Hepatocyte (in vitro differentiated cells): ENCODE results near the gene ZMIZ1. TPM values are rescaled to one million over a fixed set of nuclear protein-coding genes. Genes with fewer than 3 reads are reported as not detected.

Source experiments
- DNase-seq: peaks from one replicate; pipeline ENCODE4 v3.0.0-alpha.2; 2016; ENCODE audit warnings: low spot score
- H2AFZ ChIP-seq: fragments of 200-600 bp; sonication (generic); 2 replicates; pipeline ENCODE4 v1.6.0; 2016; ENCODE audit warnings: antibody characterized with exemption, mild to moderate bottlenecking
- H3K27ac ChIP-seq: fragments of 200-600 bp; sonication (generic); 2 replicates; pipeline ENCODE4 v1.5.1; 2016; ENCODE audit warnings: mild to moderate bottlenecking
- H3K27me3 ChIP-seq: fragments of 200-600 bp; sonication (generic); 2 replicates; pipeline ENCODE4 v1.6.1; 2016
- H3K36me3 ChIP-seq: fragments of 200-600 bp; sonication (generic); replicated peaks from 2 replicates; pipeline ENCODE4 v1.5.1; 2016; ENCODE audit warnings: low read depth; ENCODE audit not compliant: insufficient read depth
- H3K4me1 ChIP-seq: fragments of 200-600 bp; sonication (generic); 2 replicates; pipeline ENCODE4 v1.5.1; 2016; ENCODE audit warnings: mild to moderate bottlenecking, moderate library complexity; ENCODE audit not compliant: insufficient read depth
- H3K4me2 ChIP-seq: fragments of 200-600 bp; sonication (generic); 2 replicates; pipeline ENCODE4 v1.6.0; 2016
- H3K4me3 ChIP-seq: fragments of 200-600 bp; sonication (generic); 2 replicates; pipeline ENCODE4 v1.5.1; 2016; ENCODE audit warnings: mild to moderate bottlenecking
- H3K79me2 ChIP-seq: fragments of 200-600 bp; sonication (generic); 2 replicates; pipeline ENCODE4 v1.6.0; 2017; ENCODE audit warnings: mild to moderate bottlenecking
- H3K9me2 ChIP-seq: fragments of 200-600 bp; sonication (generic); replicated peaks from 2 replicates; pipeline ENCODE4 v1.6.0; 2017; ENCODE audit warnings: mild to moderate bottlenecking; ENCODE audit not compliant: insufficient read depth
- H3K9me3 ChIP-seq: fragments of 200-600 bp; sonication (generic); 2 replicates; pipeline ENCODE4 v1.5.1; 2016; ENCODE audit warnings: low read depth, mild to moderate bottlenecking
- H4K20me1 ChIP-seq: fragments of 200-600 bp; sonication (generic); 2 replicates; pipeline ENCODE4 v1.6.0; 2016; ENCODE audit warnings: mild to moderate bottlenecking; ENCODE audit not compliant: insufficient read depth, poor library complexity, severe bottlenecking
- CTCF ChIP-seq: fragments of 200-600 bp; sonication (generic); IDR thresholded peaks from 2 replicates; pipeline ENCODE4 v1.5.1; 2016; ENCODE audit warnings: antibody characterized with exemption, mild to moderate bottlenecking; ENCODE audit not compliant: poor library complexity
- EZH2 ChIP-seq: fragments of 200-600 bp; sonication (generic); IDR thresholded peaks from 2 replicates; pipeline ENCODE4 v1.6.1; 2016; ENCODE audit warnings: antibody characterized with exemption, mild to moderate bottlenecking, borderline replicate concordance
- EZH2phosphoT487 ChIP-seq: fragments of 200-600 bp; sonication (generic); IDR thresholded peaks from one replicate; pipeline ENCODE4 v1.6.1; 2018; ENCODE audit warnings: antibody characterized with exemption, mild to moderate bottlenecking, low read depth, moderate library complexity; ENCODE audit not compliant: unreplicated experiment, severe bottlenecking
- WGBS: methylation state at CpG from one replicate; pipeline ENCODE4 v1.1.6; 2016; ENCODE audit warnings: low lambda C conversion rate; ENCODE audit errors: missing lambda C conversion rate; 5-methylcytosine and 5-hydroxymethylcytosine counted together
- polyA plus RNA-seq: library from polyadenylated mRNA; unstranded; fragments of >200 nt; fragmentation: Nextera tagmentation; extraction: Ambion mirVana; gene quantifications from 2 replicates; pipeline ENCODE4 v1.2.1, GENCODE V29; 2016
- total RNA-seq: library from RNA; depleted of rRNA; stranded (reverse); fragments of >200 nt; gene quantifications from 2 replicates; pipeline ENCODE4 v1.2.3, GENCODE V29; 2014

The ZMIZ1 gene
- total and polyA plus RNA-seq, 2 experiments from 2014 or later: 30.9 to 32.4 TPM

GRCh38 chr10:79286318-79286951, 217.7 kb downstream of the ZMIZ1 start:
- Histone ChIP-seq H3K27ac (no peak overlapping the region), H3K9me2 (no peaks in the 10 kb centered on the region), H3K27me3 (no peaks in the 10 kb centered on the region), H3K36me3 (no peaks in the 10 kb centered on the region), H4K20me1 (peaks cover 50% of the 10 kb centered on the region), H3K4me3 (no peak overlapping the region), H3K79me2 (peaks cover 23% of the 10 kb centered on the region), H3K4me2 (no peak overlapping the region), H3K9me3 (no peaks in the 10 kb centered on the region), H3K4me1 (peaks cover 9% of the 10 kb centered on the region), H2AFZ (no peak overlapping the region)
- 82% methylated on average over 23 of the region's 23 CpGs for WGBS
- TF ChIP-seq EZH2: no peak
- TF ChIP-seq CTCF: no peak
- DNase-seq: no peak

- no peak overlapping the region for H3K27ac ChIP-seq
- H3K79me2 ChIP-seq: peaks cover 16% of the 10 kb centered on the region
- DNase-seq: no peak
- WGBS: 95% methylated on average over 13 of the region's 15 CpGs
- H3K36me3 ChIP-seq: no peaks in the 10 kb centered on the region
- H3K4me3 ChIP-seq: no peak overlapping the region
- TF ChIP-seq EZH2phosphoT487 (no peak), EZH2 (no peak), CTCF (no peak)
- no peaks in the 10 kb centered on the region for H3K9me2 ChIP-seq
- peaks cover 9% of the 10 kb centered on the region for H3K4me1 ChIP-seq
- no peaks in the 10 kb centered on the region for H3K9me3 ChIP-seq
- no peaks in the 10 kb centered on the region for H3K27me3 ChIP-seq
- H4K20me1 ChIP-seq: peaks cover 44% of the 10 kb centered on the region
- H2AFZ ChIP-seq: no peak overlapping the region
- H3K4me2 ChIP-seq: no peak overlapping the region
Observed at GRCh38 chr10:79287973-79288723, 219.4 kb downstream of the ZMIZ1 start.

GRCh38 chr10:79289801-79290200, 221.0 kb downstream of the ZMIZ1 start:
- H3K36me3 ChIP-seq: no peaks in the 10 kb centered on the region
- no peak overlapping the region for H3K4me2 ChIP-seq
- 85% methylated on average over 6 of the region's 6 CpGs for WGBS
- no peak for TF ChIP-seq EZH2phosphoT487
- TF ChIP-seq EZH2: no peak
- no peak for TF ChIP-seq CTCF
- no peaks in the 10 kb centered on the region for H3K9me2 ChIP-seq
- no peaks in the 10 kb centered on the region for H3K9me3 ChIP-seq
- no peak for DNase-seq
- no peaks in the 10 kb centered on the region for H3K27me3 ChIP-seq
- H3K79me2 ChIP-seq: peaks cover 4% of the 10 kb centered on the region
- no peak overlapping the region for H3K27ac ChIP-seq
- H3K4me1 ChIP-seq: no peaks in the 10 kb centered on the region
- peaks cover 31% of the 10 kb centered on the region for H4K20me1 ChIP-seq
- no peak overlapping the region for H2AFZ ChIP-seq
- no peak overlapping the region for H3K4me3 ChIP-seq
